Muscle of leg (tissue), 11 donors: Measurements from ENCODE around the gene SUPT3H. TPM values are rescaled to one million over a fixed set of nuclear protein-coding genes. Genes with fewer than 3 reads are reported as not detected.
"Not testable (repeated sequence)": the region's sequence is repeated elsewhere in the genome, so short reads cannot be mapped to it uniquely, and the experiment has no call there.

Experiments
- DNase-seq: peaks from one replicate; pipeline ENCODE4 v3.0.0; 2013
- H3K27ac ChIP-seq: one replicate; pipeline ENCODE4 v1.5.1; 2013; ENCODE audit warnings: mild to moderate bottlenecking, low read length, control low read depth
- H3K27me3 ChIP-seq: one replicate; pipeline ENCODE4 v1.6.1; 2013; ENCODE audit warnings: low read length; ENCODE audit not compliant: control insufficient read depth, insufficient read depth
- H3K36me3 ChIP-seq: one replicate; pipeline ENCODE4 v1.6.1; 2013; ENCODE audit warnings: low read length; ENCODE audit not compliant: control insufficient read depth, insufficient read depth
- H3K4me1 ChIP-seq: one replicate; pipeline ENCODE4 v1.6.1; 2013; ENCODE audit warnings: low read length; ENCODE audit not compliant: control insufficient read depth, insufficient read depth
- H3K4me3 ChIP-seq: one replicate; pipeline ENCODE4 v1.5.1; 2013; ENCODE audit warnings: low read length, control low read depth
- H3K9me3 ChIP-seq: replicated peaks from 2 replicates; pipeline ENCODE4 v1.6.1; 2013; ENCODE audit warnings: low read depth, low read length; ENCODE audit not compliant: control insufficient read depth
- WGBS: methylation state at CpG from one replicate; pipeline ENCODE4 v1.1.5; 2013; ENCODE audit warnings: missing lambda C conversion rate; ENCODE audit not compliant: insufficient coverage; 5-methylcytosine and 5-hydroxymethylcytosine counted together
- polyA plus RNA-seq, 8 donors: library from polyadenylated mRNA; unstranded; fragments of 120-200 nt; gene quantifications; one replicate each; pipeline versions ENCODE4 v1.2.1 to v1.2.3, GENCODE V29; 2013; ENCODE audit warnings: inconsistent platforms in 1 of 8, low replicate concordance in 1 of 8; ENCODE audit not compliant: insufficient read length in 8 of 8, insufficient read depth in 1 of 8
- total RNA-seq: library from RNA; stranded (reverse); fragments of 120-200 nt; gene quantifications from one replicate; pipeline ENCODE4 v1.2.4, GENCODE V29; 2013

Gene SUPT3H
- total and polyA plus RNA-seq, 9 donors: 8.3 to 13.7 (median 10.7) TPM

DNA sequence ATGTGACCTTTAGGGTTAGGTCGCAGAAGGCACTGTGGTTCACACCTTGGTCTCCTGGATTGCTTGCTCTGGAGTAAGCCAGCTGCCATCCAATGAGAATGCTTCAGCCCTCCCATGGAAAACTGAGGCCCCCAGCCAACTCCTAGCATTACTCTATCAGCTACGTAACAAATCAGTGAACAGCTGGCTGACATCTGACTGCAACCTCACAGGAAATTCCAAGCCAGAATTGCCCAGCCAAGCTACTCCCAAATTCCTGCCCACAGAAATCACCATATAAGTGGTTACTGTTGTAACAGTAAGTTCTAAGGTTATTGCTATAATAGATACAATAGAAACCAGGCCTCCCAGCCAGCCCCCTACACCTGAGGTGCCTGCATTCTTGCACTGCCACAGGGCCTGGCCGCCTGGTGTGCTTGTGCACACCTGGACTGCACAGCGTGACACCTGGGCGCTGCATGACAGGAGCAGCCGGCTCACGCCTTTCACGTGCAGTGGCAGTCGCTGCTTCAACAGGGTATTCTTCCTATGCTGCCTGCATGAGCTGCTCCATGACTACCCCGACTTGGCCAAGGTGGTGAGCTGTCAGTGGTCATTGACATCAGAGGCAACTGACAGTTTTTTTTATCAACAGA lies 479.3 kb downstream of the SUPT3H start:
- no peak for DNase-seq
- no peaks in the 10 kb centered on the region for H3K4me1 ChIP-seq
- no peaks in the 10 kb centered on the region for H3K36me3 ChIP-seq
- no peak overlapping the region for H3K27ac ChIP-seq
- H3K9me3 ChIP-seq: no peaks in the 10 kb centered on the region
- no peak overlapping the region for H3K4me3 ChIP-seq
- H3K27me3 ChIP-seq: no peaks in the 10 kb centered on the region
- 74% methylated on average over 8 of the region's 10 CpGs for WGBS

DNA sequence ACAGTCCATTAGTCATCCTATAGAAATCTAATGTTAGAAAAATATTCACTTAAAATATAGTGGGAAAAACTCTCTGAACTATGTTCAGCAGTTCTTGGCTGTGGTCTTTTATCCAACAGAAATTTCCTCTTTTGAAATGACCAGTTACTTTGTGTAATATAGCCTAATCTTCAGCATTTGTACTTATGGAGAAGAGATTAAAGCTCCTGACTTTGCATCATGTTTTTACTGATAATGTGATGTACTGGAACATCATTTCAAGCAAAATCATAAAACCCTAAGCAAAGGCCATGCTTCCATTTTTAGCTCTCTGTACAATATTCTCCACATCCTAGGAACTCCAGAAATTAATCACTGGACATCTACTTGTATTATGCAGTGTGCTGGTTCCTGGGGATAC lies 480.4 kb downstream of the SUPT3H start:
- no peaks in the 10 kb centered on the region for H3K36me3 ChIP-seq
- DNase-seq: no peak
- no peak overlapping the region for H3K4me3 ChIP-seq
- H3K4me1 ChIP-seq: no peaks in the 10 kb centered on the region
- no peaks in the 10 kb centered on the region for H3K9me3 ChIP-seq
- H3K27me3 ChIP-seq: no peaks in the 10 kb centered on the region
- H3K27ac ChIP-seq: no peak overlapping the region

DNA sequence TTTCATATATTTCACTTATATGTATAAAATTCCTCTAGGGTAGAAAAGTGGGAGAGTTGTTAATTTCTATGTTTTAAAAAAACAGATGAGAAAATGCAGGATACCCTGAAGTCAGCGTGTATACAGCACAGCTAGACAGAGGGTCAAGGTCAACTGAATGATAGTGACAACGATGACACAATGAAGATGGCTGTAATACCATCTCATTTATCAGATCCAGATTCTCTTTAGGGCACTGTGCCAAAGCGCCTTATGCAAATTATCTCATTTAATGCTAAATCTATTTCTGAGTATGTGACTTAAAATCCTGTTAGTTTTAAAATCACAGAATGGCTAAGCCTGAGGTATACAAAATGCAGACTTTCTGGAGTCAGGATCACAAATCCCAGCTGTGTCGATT lies 481.0 kb downstream of the SUPT3H start:
- H3K27me3 ChIP-seq: no peaks in the 10 kb centered on the region
- H3K27ac ChIP-seq: no peak overlapping the region
- no peak overlapping the region for H3K4me3 ChIP-seq
- H3K36me3 ChIP-seq: no peaks in the 10 kb centered on the region
- WGBS: no CpG with 5 or more reads among the region's 4 CpGs
- H3K4me1 ChIP-seq: no peaks in the 10 kb centered on the region
- DNase-seq: no peak
- no peaks in the 10 kb centered on the region for H3K9me3 ChIP-seq

DNA sequence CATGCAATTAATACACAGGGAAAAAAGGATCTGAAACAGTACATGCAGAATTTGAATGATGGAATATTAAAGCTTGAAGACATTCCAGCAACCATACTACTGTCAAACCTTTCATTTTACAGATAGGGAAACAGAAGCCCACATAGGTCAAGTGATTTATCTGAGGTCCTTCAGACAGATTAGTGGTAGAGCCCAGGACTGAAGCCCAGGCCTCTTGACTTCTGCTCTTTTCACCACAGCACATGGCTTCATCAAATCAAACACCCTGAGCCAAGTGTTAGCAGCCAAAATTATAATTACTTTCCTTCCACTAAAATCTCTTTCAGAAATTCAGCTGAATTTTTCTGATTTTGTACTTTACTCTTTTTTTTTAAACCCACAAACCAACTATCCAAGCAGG lies 485.2 kb downstream of the SUPT3H start:
- no peaks in the 10 kb centered on the region for H3K4me1 ChIP-seq
- H3K27me3 ChIP-seq: no peaks in the 10 kb centered on the region
- no peaks in the 10 kb centered on the region for H3K36me3 ChIP-seq
- H3K9me3 ChIP-seq: no peaks in the 10 kb centered on the region
- no peak overlapping the region for H3K27ac ChIP-seq
- DNase-seq: no peak
- H3K4me3 ChIP-seq: no peak overlapping the region

DNA sequence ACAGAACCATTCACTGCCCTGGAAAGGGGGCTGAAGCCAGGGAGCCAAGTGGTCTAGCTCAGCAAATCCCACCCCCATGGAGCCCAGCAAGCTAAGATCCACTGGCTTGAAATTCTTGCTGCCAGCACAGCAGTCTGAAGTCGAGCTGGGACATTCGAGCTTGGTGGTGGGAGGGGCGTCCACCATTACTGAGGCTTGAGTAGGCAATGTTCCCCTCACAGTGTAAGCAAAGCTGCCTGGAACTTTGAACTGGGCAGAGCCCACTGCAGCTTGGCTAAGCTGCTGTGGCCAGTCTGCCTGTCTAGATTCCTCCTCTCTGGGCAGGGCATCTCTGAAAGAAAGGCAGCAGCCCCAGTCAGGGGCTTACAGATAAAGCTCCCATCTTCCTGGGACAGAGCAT lies 498.7 kb downstream of the SUPT3H start:
- not testable (repeated sequence) for H3K9me3 ChIP-seq, H3K4me1 ChIP-seq, H3K27ac ChIP-seq, H3K36me3 ChIP-seq, DNase-seq, H3K4me3 ChIP-seq, H3K27me3 ChIP-seq
- 64% methylated on average over 3 of the region's 3 CpGs for WGBS

DNA sequence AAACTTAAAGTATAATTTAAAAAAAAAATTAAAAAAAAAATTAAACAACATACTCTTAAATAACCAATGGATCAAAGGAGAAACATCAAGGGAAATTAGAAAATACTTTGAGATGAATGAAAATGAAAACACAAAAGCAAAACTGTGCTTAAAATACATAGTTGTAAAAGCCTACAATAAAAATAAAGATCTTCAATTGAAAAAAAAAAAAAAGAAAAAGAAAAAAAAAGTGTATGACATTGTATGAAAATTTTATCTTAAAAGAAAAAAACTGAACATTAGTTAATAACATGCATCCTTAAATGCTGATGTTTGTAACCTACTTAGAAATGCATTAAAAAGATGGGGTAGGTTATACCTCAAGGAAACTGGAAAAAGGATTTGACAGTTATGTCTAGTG lies 501.1 kb downstream of the SUPT3H start:
- not testable (repeated sequence) for DNase-seq, H3K4me3 ChIP-seq, H3K36me3 ChIP-seq, H3K4me1 ChIP-seq, H3K27me3 ChIP-seq, H3K9me3 ChIP-seq, H3K27ac ChIP-seq

DNA sequence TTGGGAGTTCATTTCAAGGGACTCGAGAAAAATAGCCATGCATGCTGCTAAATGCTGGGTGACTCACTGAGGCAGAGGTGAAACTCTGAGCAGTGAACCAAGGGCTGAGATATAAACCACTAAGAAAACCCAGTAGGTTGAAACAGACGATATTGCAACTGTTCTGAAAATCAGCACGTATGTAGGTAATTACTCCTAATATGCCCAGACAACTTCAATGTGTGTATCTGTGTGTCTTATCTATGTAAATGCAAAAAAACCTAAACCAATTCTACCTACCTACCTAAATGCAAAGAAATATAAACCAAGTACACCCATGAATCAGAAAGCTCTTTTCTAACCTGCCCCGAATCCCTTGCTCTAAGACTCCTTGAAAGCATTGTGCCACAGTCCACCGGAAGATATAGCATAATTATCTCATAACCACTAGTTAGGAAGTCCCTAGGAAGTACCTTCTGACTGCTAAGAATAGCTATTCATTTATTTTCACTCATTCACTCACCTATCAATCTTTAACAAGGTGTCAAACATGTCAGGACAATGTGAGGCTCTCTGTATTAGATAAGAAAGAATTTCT lies 508.3 kb downstream of the SUPT3H start:
- no peak for DNase-seq
- no peaks in the 10 kb centered on the region for H3K4me1 ChIP-seq
- WGBS: no CpG with 5 or more reads among the region's 5 CpGs
- H3K27ac ChIP-seq: no peak overlapping the region
- no peaks in the 10 kb centered on the region for H3K36me3 ChIP-seq
- H3K27me3 ChIP-seq: no peaks in the 10 kb centered on the region
- H3K9me3 ChIP-seq: peaks cover 4% of the 10 kb centered on the region
- no peak overlapping the region for H3K4me3 ChIP-seq

DNA sequence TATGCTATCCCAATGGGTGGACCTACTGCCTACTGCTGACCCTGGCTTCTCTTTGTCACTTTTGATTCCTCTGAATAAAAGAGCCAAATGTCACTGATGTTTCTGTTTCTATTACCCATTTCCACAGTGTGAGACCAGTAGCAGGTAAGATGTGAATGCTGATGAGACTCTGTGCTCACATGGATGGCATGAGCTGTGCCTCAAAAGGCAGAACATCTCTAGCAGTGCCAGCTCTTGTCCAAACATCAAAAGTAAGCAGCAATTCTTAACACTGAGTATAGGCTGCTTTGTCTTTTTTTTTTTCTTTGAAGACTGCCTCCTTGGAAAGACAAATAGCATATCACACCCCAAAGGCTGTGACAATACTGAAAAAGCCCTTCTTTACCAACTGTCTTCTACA lies 508.8 kb downstream of the SUPT3H start:
- no peaks in the 10 kb centered on the region for H3K27me3 ChIP-seq
- no peak for DNase-seq
- H3K27ac ChIP-seq: no peak overlapping the region

DNA sequence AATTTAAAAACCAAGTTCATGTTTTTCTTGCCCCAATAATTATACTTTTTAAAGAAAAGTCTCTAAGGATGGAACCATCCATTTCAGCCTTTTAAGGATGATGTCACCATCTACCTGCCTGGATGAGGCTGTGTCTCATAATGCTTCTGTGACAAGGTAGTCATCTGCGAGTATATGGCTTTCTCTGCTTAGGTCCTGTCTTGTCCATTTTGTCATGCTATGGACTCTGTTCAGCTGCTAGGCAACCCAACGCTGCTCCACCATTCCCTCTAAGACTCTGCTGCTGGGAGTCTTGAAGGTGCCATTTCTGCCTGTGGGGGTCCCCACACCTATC lies 509.4 kb downstream of the SUPT3H start:
- 96% methylated on average over 2 of the region's 2 CpGs for WGBS
- no peaks in the 10 kb centered on the region for H3K4me1 ChIP-seq
- no peak overlapping the region for H3K4me3 ChIP-seq
- H3K36me3 ChIP-seq: no peaks in the 10 kb centered on the region
- H3K9me3 ChIP-seq: peaks cover 4% of the 10 kb centered on the region
- DNase-seq: no peak
- H3K27me3 ChIP-seq: no peaks in the 10 kb centered on the region
- no peak overlapping the region for H3K27ac ChIP-seq

More for the DNA sequence above, 508.8 kb downstream of the SUPT3H start:
- no peaks in the 10 kb centered on the region for H3K4me1 ChIP-seq
- peaks cover 4% of the 10 kb centered on the region for H3K9me3 ChIP-seq
- no peaks in the 10 kb centered on the region for H3K36me3 ChIP-seq
- no peak overlapping the region for H3K4me3 ChIP-seq

DNA sequence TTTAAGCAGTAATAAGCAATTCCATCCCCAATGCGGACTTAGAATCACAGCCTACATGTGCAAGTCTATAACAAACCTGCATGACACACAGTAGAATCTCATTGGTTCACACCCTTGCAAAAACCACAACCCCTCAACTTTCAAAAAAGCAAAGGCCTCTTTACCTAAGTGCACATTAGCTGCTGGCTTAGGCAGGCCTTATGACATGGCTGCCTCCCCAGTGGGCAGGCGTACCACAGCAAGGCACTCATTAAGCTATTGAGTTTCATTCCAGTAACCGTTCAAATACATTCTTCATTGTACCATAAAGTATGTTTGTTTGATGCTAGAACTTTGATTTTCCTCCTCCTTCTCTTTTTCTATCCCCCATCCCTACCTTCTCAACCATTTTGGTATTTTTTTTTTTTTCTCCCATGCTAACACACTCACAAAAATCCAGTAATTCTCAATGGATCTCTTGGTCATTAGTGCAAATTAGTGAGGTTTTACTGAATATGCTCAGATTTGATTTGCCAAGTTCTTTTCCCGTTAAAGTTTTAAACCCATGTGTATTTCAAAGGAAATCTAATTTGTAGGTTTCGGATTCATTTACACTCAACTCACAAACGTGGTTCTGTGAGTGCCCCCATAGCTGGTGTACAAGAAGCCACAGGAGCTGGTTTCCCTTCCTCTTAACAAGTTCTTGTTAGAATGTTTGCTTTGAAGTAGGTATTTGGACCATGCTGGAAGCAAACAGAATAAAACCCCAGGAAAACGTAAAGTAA lies 510.0 kb downstream of the SUPT3H start:
- 100% methylated on average over 1 of the region's 7 CpGs for WGBS

More for the DNA sequence above, 510.0 kb downstream of the SUPT3H start:
- Histone ChIP-seq H3K27me3 (no peaks in the 10 kb centered on the region), H3K27ac (no peak overlapping the region), H3K4me3 (no peak overlapping the region), H3K36me3 (no peaks in the 10 kb centered on the region), H3K4me1 (no peaks in the 10 kb centered on the region), H3K9me3 (peaks cover 4% of the 10 kb centered on the region)
- no peak for DNase-seq
